NCI-H460 (cell line): ENCODE measurements around the gene ZDHHC9. TPM values are rescaled to one million over a fixed set of nuclear protein-coding genes. Genes with fewer than 3 reads are reported as not detected.
A peak's percentile ranks its signal among the peaks of the same experiment; 100 is the strongest.

Experiments
- DNase-seq: peaks from one replicate; pipeline ENCODE4 v3.0.0-alpha.2; 2016; ENCODE audit warnings: low read depth; ENCODE audit errors: extremely low read depth
- total RNA-seq: library from RNA; depleted of rRNA; stranded (reverse); fragments of >200 nt; shearing (Covaris generic); gene quantifications from 2 replicates; pipeline ENCODE4 v1.2.3, GENCODE V29; 2014

Gene ZDHHC9
- total RNA-seq, 1 experiment from 2014 or later: 48.7 TPM

DNA sequence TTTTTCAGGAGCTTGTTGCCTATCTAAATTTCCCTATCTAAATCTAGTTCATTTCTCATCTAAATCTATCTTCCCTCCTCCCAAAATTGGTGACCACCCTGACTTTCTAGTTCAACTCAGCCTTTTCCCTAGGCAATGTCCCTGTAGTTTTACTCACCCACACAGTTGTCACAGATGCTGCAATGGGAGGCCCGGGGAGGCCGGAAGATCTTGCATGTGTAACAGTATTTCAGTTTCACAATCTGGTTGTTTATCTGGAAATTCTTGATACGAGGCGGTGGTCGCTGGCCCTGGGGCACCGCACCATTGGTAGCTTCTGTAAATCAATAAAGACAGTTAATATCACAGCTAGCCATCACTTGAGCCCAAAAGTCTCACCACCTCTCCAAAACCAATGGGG, 20.2 kb downstream of the ZDHHC9 start:
- DNase-seq: no peak

- DNase-seq: peak; percentile 39
Measured at GRCh38 chrX:129823115-129823514, 20.6 kb downstream of the ZDHHC9 start.

DNA sequence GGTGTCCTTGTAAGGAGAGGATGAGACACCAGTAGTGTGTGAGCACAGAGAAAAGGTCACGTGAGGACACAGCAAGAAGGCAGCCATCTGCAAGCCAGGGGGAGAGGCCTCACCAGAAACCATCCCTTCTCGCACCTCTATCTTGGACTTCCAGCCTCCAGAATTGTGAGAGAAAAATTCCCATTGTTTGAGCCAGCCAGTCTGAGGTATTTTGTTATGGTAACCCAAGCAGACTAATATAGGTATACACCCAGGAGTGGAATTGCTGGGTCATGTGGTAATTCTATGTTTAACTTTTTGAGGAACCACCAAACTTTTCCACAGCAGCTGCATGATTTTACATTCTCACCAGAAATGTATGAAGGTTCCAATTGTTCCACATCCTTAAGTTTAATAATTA, 25.6 kb downstream of the ZDHHC9 start:
- no peak for DNase-seq

DNA sequence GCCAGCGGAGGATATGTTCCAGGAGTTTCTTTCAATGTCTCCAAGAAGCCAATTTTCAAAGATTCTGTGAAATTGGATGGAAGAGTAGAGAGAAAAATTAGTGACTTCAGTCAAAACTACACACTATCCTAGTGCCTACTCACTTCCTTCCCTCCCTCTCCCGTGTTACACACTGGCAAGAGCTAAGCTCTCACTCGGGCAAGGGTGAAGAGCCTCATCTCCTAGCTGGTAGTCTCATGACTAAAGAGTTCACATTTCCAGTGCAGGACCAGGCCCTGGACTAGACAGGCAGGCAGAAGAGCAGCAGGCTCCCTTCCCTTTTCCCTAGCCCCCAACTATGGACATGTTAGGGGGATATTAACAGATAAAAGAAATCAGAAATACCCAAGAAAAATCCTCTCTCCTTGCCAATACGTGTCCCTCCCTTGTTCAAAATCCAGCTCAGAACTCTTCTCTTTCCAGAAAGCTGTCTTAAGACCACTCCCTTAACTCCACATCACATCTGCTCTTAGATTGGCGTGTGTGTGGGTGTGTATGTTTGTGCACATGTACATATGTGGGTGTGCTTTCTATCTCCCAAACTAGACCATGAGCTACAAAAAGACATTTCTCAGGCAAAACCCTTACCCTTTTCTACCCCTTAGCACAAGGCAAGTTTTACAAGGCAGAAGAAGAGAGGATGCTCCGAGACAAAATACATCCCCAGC, 29.9 kb downstream of the ZDHHC9 start:
- DNase-seq: no peak

- no peak for DNase-seq
Measured at GRCh38 chrX:129808829-129809796, 34.6 kb downstream of the ZDHHC9 start.

- no peak for DNase-seq
Measured at GRCh38 chrX:129808158-129808828, 35.4 kb downstream of the ZDHHC9 start.

GRCh38 chrX:129804806-129805205, 38.9 kb downstream of the ZDHHC9 start:
- DNase-seq: no peak

DNA sequence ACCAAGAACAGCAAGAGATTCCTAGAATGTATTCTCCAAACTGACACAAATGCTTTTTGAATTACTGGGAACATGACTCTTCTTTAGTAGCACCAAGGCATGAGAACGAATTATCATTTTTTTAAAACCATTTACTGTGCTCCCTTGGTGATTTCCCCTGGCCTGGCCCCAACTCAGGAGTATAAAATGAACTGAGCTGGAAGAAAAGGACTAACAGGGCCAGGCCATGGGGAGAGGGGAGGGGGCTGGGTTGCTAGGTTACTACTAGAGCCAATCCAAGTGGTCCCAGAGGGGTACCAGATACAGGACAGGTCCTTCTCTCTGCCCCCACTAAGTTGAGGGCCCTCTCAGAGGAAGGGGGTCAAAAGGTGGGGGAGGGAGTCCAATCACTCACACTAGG, 40.8 kb downstream of the ZDHHC9 start:
- DNase-seq: no peak

GRCh38 chrX:129800186-129800585, 43.5 kb downstream of the ZDHHC9 start:
- no peak for DNase-seq

DNA sequence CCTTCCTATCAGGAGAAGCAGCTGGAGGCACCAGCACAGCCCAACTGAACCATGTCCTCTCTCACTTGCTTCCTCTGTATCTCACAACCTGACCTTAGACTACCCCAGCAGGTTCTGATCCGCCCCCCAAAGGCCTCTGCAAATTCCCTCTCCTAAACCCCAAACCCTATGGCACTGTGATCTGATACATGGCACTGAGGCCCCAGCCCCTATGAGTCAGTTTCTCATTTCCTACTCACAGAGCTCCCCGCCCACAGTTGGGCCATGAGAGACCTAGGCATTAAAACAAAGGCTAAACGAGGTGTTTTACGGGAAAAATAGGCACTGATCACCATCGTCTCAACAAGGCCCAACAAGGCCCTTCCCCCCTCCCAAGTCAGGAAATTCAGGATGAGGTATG, 44.8 kb downstream of the ZDHHC9 start:
- DNase-seq: no peak

GRCh38 chrX:129798456-129798855, 45.2 kb downstream of the ZDHHC9 start:
- no peak for DNase-seq

- DNase-seq: no peak
Measured at GRCh38 chrX:129797251-129797906, 46.3 kb downstream of the ZDHHC9 start.

- no peak for DNase-seq
Measured at GRCh38 chrX:129795584-129795983, 48.1 kb downstream of the ZDHHC9 start.

DNA sequence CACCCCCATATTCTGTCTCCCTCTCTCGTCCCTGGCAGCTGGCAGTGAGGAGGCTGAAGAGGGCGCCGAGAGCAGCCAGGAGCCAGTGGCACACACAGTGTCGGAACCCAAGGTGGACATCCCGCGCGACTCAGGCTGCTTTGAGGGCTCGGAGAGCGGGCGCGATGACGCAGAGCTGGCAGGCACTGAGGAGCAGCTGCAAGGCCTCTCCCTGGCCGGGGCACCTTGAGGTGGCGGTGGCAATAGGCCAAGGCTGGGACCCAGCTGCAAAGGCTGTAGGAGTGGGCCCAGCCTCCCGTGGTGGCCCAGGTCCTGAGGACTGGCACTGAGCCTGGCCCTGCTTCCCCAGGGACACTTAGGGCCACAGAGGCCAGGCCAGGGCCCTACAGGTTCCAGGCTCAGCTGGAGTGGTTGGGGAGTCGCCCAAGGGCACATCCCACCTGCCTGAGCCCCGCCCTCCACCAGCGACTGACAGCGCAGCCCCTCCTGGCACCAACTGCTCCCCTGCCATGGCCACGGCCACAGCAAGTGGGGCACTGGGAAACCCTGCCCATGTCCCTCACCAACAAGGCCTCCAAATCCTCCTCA, 50.0 kb downstream of the ZDHHC9 start:
- DNase-seq: no peak

GRCh38 chrX:129792586-129793291, 50.9 kb downstream of the ZDHHC9 start:
- no peak for DNase-seq

GRCh38 chrX:129791961-129792570, 51.6 kb downstream of the ZDHHC9 start:
- no peak for DNase-seq

DNA sequence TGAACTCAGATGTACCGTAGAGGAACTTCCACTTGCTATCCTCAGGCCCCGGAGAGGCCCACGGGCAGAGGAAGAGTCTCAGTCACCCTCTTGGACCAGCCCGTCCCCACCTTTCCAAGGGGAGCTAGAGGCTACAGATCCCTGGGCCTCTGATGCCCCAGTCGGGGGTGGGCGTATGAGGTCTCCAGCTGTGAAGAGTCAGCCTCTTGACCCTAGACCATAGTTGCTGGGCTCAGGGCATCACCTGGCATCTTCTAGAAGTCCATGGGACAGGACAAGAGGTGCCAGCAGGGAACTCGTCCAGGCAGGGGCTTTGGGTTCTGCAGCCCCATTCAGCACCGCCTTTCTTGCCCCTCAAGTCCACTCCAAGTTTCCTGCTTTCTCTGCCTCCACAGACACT, 52.4 kb downstream of the ZDHHC9 start:
- DNase-seq: no peak

DNA sequence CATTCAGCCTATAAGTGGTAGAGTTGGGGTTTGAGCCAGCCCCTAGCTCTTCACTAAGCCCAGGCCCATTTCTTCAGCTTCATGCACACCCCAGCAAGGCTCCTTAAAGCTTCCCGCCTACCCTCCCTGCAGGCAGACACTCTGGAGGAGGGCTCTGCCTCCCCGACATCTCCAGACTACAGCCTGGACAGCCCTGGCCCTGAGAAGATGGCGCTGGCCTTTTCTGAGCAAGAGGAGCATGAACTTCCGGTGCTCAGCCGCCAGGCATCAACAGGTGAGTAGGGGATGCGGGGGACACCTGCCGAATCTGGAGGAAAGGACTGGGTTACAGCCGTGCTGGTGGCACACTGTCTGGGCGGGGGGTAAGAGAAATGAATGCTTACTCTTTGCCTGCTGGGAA, 52.9 kb downstream of the ZDHHC9 start:
- DNase-seq: no peak

DNA sequence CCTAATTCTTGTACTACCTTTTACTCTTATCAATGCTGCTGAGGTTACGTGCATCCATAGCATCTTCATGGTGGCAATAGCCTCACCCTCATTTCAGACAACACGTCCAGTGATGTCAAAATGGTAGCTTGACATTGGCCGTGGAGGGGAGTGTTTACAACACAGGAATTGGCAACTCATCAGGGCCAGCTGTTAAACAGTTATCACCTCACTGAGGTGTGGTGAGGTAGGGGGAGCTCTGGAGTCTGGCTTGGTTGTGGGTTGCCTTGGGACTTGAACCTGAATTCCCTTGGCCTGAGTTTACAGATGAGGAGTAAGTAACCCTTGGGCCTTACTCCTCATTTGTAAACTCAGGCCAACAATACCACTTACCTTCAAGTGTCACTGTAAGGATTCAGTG, 53.5 kb downstream of the ZDHHC9 start:
- DNase-seq: no peak
